ENCODE results near the gene ZDHHC17.

ZDHHC17 gene

GRCh38 chr12:76859611-76860010 is 95.7 kb downstream of the ZDHHC17 start:
- TF ChIP-seq CTCF (conservative IDR thresholded peaks at IDR 0.05; ENCODE audit: low read depth, low read length): no peak
- H3K4me1 ChIP-seq (ENCODE audit: low read depth, poor library complexity, severe bottlenecking): peaks cover 39% of the 10 kb centered on the region
- H3K4me3 ChIP-seq (IDR thresholded peaks at IDR 0.05; ENCODE audit: insufficient read depth, low read depth, low read length): no peak overlapping the region
- no peaks in the 10 kb centered on the region for H3K79me2 ChIP-seq (ENCODE audit: insufficient read depth, low read depth)
- peak overlapping the region; percentile 9; the same call in 1 of the 2 replicates for H3K27ac ChIP-seq
- no peaks in the 10 kb centered on the region for H3K27me3 ChIP-seq (ENCODE audit: insufficient read depth, low read depth)
- peak overlapping the region; percentile 49 for H3K4me2 ChIP-seq
- no peak overlapping the region for H2AFZ ChIP-seq (ENCODE audit: low read depth)
- no peak overlapping the region for H3K9ac ChIP-seq
- no peaks in the 10 kb centered on the region for H4K20me1 ChIP-seq (ENCODE audit: insufficient read depth)
- peaks cover 4% of the 10 kb centered on the region; the same call in 1 of the 2 replicates for H3K36me3 ChIP-seq (ENCODE audit: insufficient read depth)

- Histone ChIP-seq H3K4me3 (IDR thresholded peaks at IDR 0.05; ENCODE audit: insufficient read depth, low read depth, low read length) (no peak overlapping the region), H3K4me2 (peak overlapping the region; percentile 49), H2AFZ (ENCODE audit: low read depth) (no peak overlapping the region), H3K79me2 (ENCODE audit: insufficient read depth, low read depth) (no peaks in the 10 kb centered on the region), H3K27me3 (ENCODE audit: insufficient read depth, low read depth) (no peaks in the 10 kb centered on the region), H3K27ac (no peak overlapping the region), H4K20me1 (ENCODE audit: insufficient read depth) (no peaks in the 10 kb centered on the region), H3K36me3 (ENCODE audit: insufficient read depth) (peaks cover 4% of the 10 kb centered on the region; the same call in 1 of the 2 replicates), H3K4me1 (ENCODE audit: low read depth, poor library complexity, severe bottlenecking) (peaks cover 45% of the 10 kb centered on the region), H3K9ac (no peak overlapping the region)
- TF ChIP-seq CTCF (conservative IDR thresholded peaks at IDR 0.05; ENCODE audit: low read depth, low read length): no peak
These were observed 96.3 kb downstream of the ZDHHC17 start for GRCh38 chr12:76860256-76860655.

GRCh38 chr12:76863005-76863670 is 99.2 kb downstream of the ZDHHC17 start:
- Histone ChIP-seq H3K79me2 (ENCODE audit: insufficient read depth, low read depth) (no peaks in the 10 kb centered on the region), H3K27me3 (ENCODE audit: insufficient read depth, low read depth) (no peaks in the 10 kb centered on the region), H3K9ac (no peak overlapping the region), H3K4me3 (IDR thresholded peaks at IDR 0.05; ENCODE audit: insufficient read depth, low read depth, low read length) (no peak overlapping the region), H4K20me1 (ENCODE audit: insufficient read depth) (no peaks in the 10 kb centered on the region), H3K27ac (no peak overlapping the region), H3K4me1 (ENCODE audit: low read depth, poor library complexity, severe bottlenecking) (peaks cover 51% of the 10 kb centered on the region), H3K4me2 (no peak overlapping the region), H3K36me3 (ENCODE audit: insufficient read depth) (no peaks in the 10 kb centered on the region), H2AFZ (ENCODE audit: low read depth) (no peak overlapping the region)
- TF ChIP-seq CTCF (conservative IDR thresholded peaks at IDR 0.05; ENCODE audit: low read depth, low read length): no peak

- no peaks in the 10 kb centered on the region for H3K36me3 ChIP-seq (ENCODE audit: insufficient read depth)
- TF ChIP-seq CTCF (conservative IDR thresholded peaks at IDR 0.05; ENCODE audit: low read depth, low read length): no peak
- H3K4me3 ChIP-seq (IDR thresholded peaks at IDR 0.05; ENCODE audit: insufficient read depth, low read depth, low read length): no peak overlapping the region
- no peak overlapping the region for H3K27ac ChIP-seq
- no peak overlapping the region for H2AFZ ChIP-seq (ENCODE audit: low read depth)
- H3K4me2 ChIP-seq: peak overlapping the region; percentile 52; the same call in 1 of the 2 replicates
- H3K9ac ChIP-seq: no peak overlapping the region
- H3K79me2 ChIP-seq (ENCODE audit: insufficient read depth, low read depth): no peaks in the 10 kb centered on the region
- no peaks in the 10 kb centered on the region for H3K27me3 ChIP-seq (ENCODE audit: insufficient read depth, low read depth)
- H4K20me1 ChIP-seq (ENCODE audit: insufficient read depth): no peaks in the 10 kb centered on the region
- peaks cover 45% of the 10 kb centered on the region for H3K4me1 ChIP-seq (ENCODE audit: low read depth, poor library complexity, severe bottlenecking)
These were observed 99.9 kb downstream of the ZDHHC17 start for GRCh38 chr12:76863837-76864236.

All from KMS-11 (cell line).